H1 (cell line): ENCODE data around the gene PPP1R12C. TPM values are rescaled to one million over a fixed set of nuclear protein-coding genes. Genes with fewer than 3 reads are reported as not detected.

ENCODE experiments used
- CTCF ChIA-PET: fragments of 300-600 bp; sonication (Branson Sonifier 250); formaldehyde crosslinking; loops from one replicate; lab custom pipeline; 2021; ENCODE audit not compliant: partially characterized antibody; lab: Charles Lee
- POLR2A ChIA-PET: fragments of 300-600 bp; sonication (Branson Sonifier 250); formaldehyde crosslinking; loops from one replicate; lab custom pipeline; 2021; ENCODE audit warnings: inconsistent platforms; ENCODE audit not compliant: partially characterized antibody; lab: Charles Lee
- DNase-seq, 2 experiments: peaks; one replicate each; pipeline versions ENCODE4 v3.0.0 to v3.0.0-alpha.2; 2010 to 2022; ENCODE audit warnings: low spot score in 2 of 2, low read depth in 1 of 2, mixed read lengths in 1 of 2
- FAIRE-seq: peaks from 2 replicates; lab custom pipeline; 2011; peaks lifted over from hg19 to GRCh38; lab: Jason Lieb, UNC
- H2AFZ ChIP-seq: 2 replicates; pipeline ENCODE4 v1.8.1; 2012; ENCODE audit warnings: low read length, inconsistent platforms
- H2AK5ac ChIP-seq: 2 replicates; pipeline ENCODE4 v1.6.1; 2013; ENCODE audit warnings: low read depth, low read length
- H2BK120ac ChIP-seq: replicated peaks from 2 replicates; pipeline ENCODE3; 2013; ENCODE audit warnings: low read depth, low read length, inconsistent platforms
- H2BK12ac ChIP-seq: 2 replicates; pipeline ENCODE4 v1.6.1; 2013; ENCODE audit warnings: low read depth, low read length
- H2BK15ac ChIP-seq: 2 replicates; pipeline ENCODE4 v1.6.1; 2013; ENCODE audit warnings: low read length
- H2BK20ac ChIP-seq: 2 replicates; pipeline ENCODE4 v1.6.1; 2013; ENCODE audit warnings: low read length
- H2BK5ac ChIP-seq: 2 replicates; pipeline ENCODE4 v1.6.1; 2013; ENCODE audit warnings: low read depth, low read length
- H3K14ac ChIP-seq: 2 replicates; pipeline ENCODE4 v1.6.1; 2013; ENCODE audit warnings: inconsistent platforms; ENCODE audit not compliant: insufficient read length
- H3K18ac ChIP-seq: 2 replicates; pipeline ENCODE4 v1.6.1; 2013; ENCODE audit warnings: low read length; ENCODE audit errors: extremely low read depth
- H3K23ac ChIP-seq: 2 replicates; pipeline ENCODE4 v1.6.1; 2013; ENCODE audit warnings: inconsistent platforms; ENCODE audit not compliant: insufficient read length
- H3K23me2 ChIP-seq: 2 replicates; pipeline ENCODE4 v1.6.1; 2013; ENCODE audit warnings: low read depth, low read length
- H3K27ac ChIP-seq: 2 replicates; pipeline ENCODE4 v1.6.1; 2011; ENCODE audit warnings: low read depth, low read length, inconsistent platforms
- H3K27me3 ChIP-seq, 4 experiments: replicated peaks in 1 of 4; 1 replicate in 1 of 4; 2 replicates in 3 of 4; pipeline versions ENCODE4 v1.6.1 to v1.8.1; 2011 to 2013; ENCODE audit warnings: low read length in 3 of 4, mild to moderate bottlenecking in 3 of 4, inconsistent platforms in 2 of 4, mixed read lengths in 2 of 4, moderate library complexity in 1 of 4; ENCODE audit not compliant: control insufficient read depth in 3 of 4, insufficient read depth in 3 of 4; ENCODE audit errors: extremely low read depth in 1 of 4
- H3K36me3 ChIP-seq, 4 experiments: 2 replicates each; pipeline versions ENCODE4 v1.6.1 to v1.8.1; 2011 to 2013; ENCODE audit warnings: mild to moderate bottlenecking in 4 of 4, low read length in 3 of 4, moderate library complexity in 2 of 4, control low read depth in 1 of 4, inconsistent platforms in 1 of 4; ENCODE audit not compliant: insufficient read depth in 4 of 4, control insufficient read depth in 2 of 4
- H3K4ac ChIP-seq: replicated peaks from 2 replicates; pipeline ENCODE3; 2013; ENCODE audit warnings: low read length, low read depth, mixed read lengths, inconsistent platforms; ENCODE audit not compliant: insufficient read length
- H3K4me1 ChIP-seq, 4 experiments: replicated peaks in 1 of 4; 1 replicate in 1 of 4; 2 replicates in 3 of 4; pipeline versions ENCODE4 v1.6.1 to v1.8.1; 2011 to 2013; ENCODE audit warnings: low read length in 3 of 4, inconsistent platforms in 2 of 4, mixed read lengths in 1 of 4; ENCODE audit not compliant: insufficient read depth in 4 of 4, control insufficient read depth in 3 of 4
- H3K4me2 ChIP-seq, 2 experiments: 2 replicates each; pipeline versions ENCODE4 v1.6.1 to v1.8.1; 2011 to 2013; ENCODE audit warnings: low read depth in 2 of 2, low read length in 2 of 2, control low read depth in 1 of 2, inconsistent platforms in 1 of 2, mild to moderate bottlenecking in 1 of 2; ENCODE audit not compliant: insufficient read depth in 1 of 2
- H3K4me3 ChIP-seq, 4 experiments: fragments of 200-600, 300-600 bp in 1 of 4; sonication (generic), shearing (Covaris generic), sonication (Bioruptor Twin) in 1 of 4; 2 replicates each; pipeline versions ENCODE4 v1.5.1 to v1.8.1; 2011 to 2016; ENCODE audit warnings: low read length in 4 of 4, low read depth in 3 of 4, control low read depth in 2 of 4, inconsistent platforms in 2 of 4, mild to moderate bottlenecking in 2 of 4, mixed read lengths in 1 of 4, moderate library complexity in 1 of 4; ENCODE audit not compliant: insufficient read depth in 2 of 4; ENCODE audit errors: extremely low read depth in 1 of 4
- H3K56ac ChIP-seq: replicated peaks from 2 replicates; pipeline ENCODE3; 2013; ENCODE audit warnings: low read depth, mild to moderate bottlenecking, mixed read lengths, low read length, inconsistent platforms; ENCODE audit not compliant: insufficient read length
- H3K79me1 ChIP-seq: 2 replicates; pipeline ENCODE4 v1.6.1; 2013; ENCODE audit warnings: low read depth, low read length, control low read depth
- H3K79me2 ChIP-seq, 2 experiments: 2 replicates each; pipeline versions ENCODE4 v1.6.1 to v1.8.1; 2012 to 2013; ENCODE audit warnings: low read length in 2 of 2, mild to moderate bottlenecking in 2 of 2, inconsistent platforms in 1 of 2; ENCODE audit not compliant: insufficient read depth in 2 of 2, control insufficient read depth in 1 of 2
- H3K9ac ChIP-seq, 4 experiments: replicated peaks in 1 of 4; 1 replicate in 1 of 4; 2 replicates in 3 of 4; pipeline versions ENCODE4 v1.6.1 to v1.8.1; 2011 to 2013; ENCODE audit warnings: low read depth in 3 of 4, low read length in 3 of 4, control low read depth in 2 of 4, mild to moderate bottlenecking in 2 of 4, moderate library complexity in 2 of 4, inconsistent platforms in 1 of 4; ENCODE audit errors: extremely low read depth in 1 of 4
- H3K9me3 ChIP-seq, 2 experiments: 2 replicates each; pipeline versions ENCODE4 v1.6.1 to v1.8.1; 2012 to 2013; ENCODE audit warnings: mild to moderate bottlenecking in 2 of 2, moderate library complexity in 2 of 2, control low read depth in 1 of 2, inconsistent platforms in 1 of 2, low read depth in 1 of 2, low read length in 1 of 2, mixed read lengths in 1 of 2; ENCODE audit not compliant: insufficient read depth in 2 of 2
- H4K20me1 ChIP-seq, 2 experiments: replicated peaks in 1 of 2; 2 replicates each; pipeline versions ENCODE3 to v1.8.1; 2011 to 2013; ENCODE audit warnings: inconsistent platforms in 2 of 2, low read length in 2 of 2, mild to moderate bottlenecking in 1 of 2; ENCODE audit not compliant: insufficient read depth in 2 of 2, control insufficient read depth in 1 of 2
- H4K5ac ChIP-seq: 2 replicates; pipeline ENCODE4 v1.6.1; 2013; ENCODE audit warnings: low read length, low read depth, mixed read lengths, inconsistent platforms; ENCODE audit not compliant: insufficient read length
- H4K8ac ChIP-seq: 2 replicates; pipeline ENCODE4 v1.8.0; 2013; ENCODE audit warnings: mild to moderate bottlenecking, moderate library complexity, low read length, inconsistent platforms; ENCODE audit not compliant: insufficient read depth; ENCODE audit errors: extremely low read depth
- H4K91ac ChIP-seq: replicated peaks from 2 replicates; pipeline ENCODE3; 2013; ENCODE audit warnings: low read length, mixed read lengths, inconsistent platforms; ENCODE audit not compliant: insufficient read length
- EZH2 ChIP-seq: fragments of 200-600 bp; sonication (generic); IDR thresholded peaks from 2 replicates; pipeline ENCODE4 v1.7.1; 2012; ENCODE audit warnings: low read depth, mild to moderate bottlenecking, moderate library complexity, low read length, inconsistent platforms; ENCODE audit not compliant: severe bottlenecking
- FOSL1 ChIP-seq: IDR thresholded peaks from 2 replicates; pipeline ENCODE4 v1.6.1; 2011; ENCODE audit warnings: mild to moderate bottlenecking, low read depth, low read length, moderate library complexity; ENCODE audit not compliant: insufficient read depth
- HDAC2 ChIP-seq, 2 experiments: fragments of 300-600 bp in 1 of 2; sonication (generic) in 1 of 2; IDR thresholded peaks; 2 replicates each; pipeline ENCODE4 v1.6.1; 2011 to 2012; ENCODE audit warnings: low read depth in 2 of 2, low read length in 2 of 2, mild to moderate bottlenecking in 2 of 2, moderate library complexity in 2 of 2, borderline replicate concordance in 1 of 2, inconsistent platforms in 1 of 2
- JUND ChIP-seq: IDR thresholded peaks from 2 replicates; pipeline ENCODE4 v1.6.1; 2011; ENCODE audit warnings: mild to moderate bottlenecking, improper control_type of control experiment, low read length
- KDM1A ChIP-seq: fragments of 200-600, 300-600 bp; sonication (generic); IDR thresholded peaks from 2 replicates; pipeline ENCODE4 v1.7.1; 2016; ENCODE audit warnings: mild to moderate bottlenecking, low read length, borderline replicate concordance
- POLR2A ChIP-seq, 2 experiments: IDR thresholded peaks; 1 replicate in 1 of 2; 2 replicates in 1 of 2; pipeline ENCODE4 v1.6.1; 2011; ENCODE audit warnings: low read depth in 2 of 2, low read length in 2 of 2, mild to moderate bottlenecking in 2 of 2; ENCODE audit errors: control extremely low read depth in 1 of 2
- POLR2AphosphoS5 ChIP-seq: IDR thresholded peaks from 2 replicates; pipeline ENCODE4 v1.6.1; 2011; ENCODE audit warnings: low read depth, low read length
- RFX5 ChIP-seq: IDR thresholded peaks from 2 replicates; pipeline ENCODE4 v1.6.1; 2011; ENCODE audit warnings: low read depth, low read length, improper control_type of control experiment, borderline replicate concordance
- YY1 ChIP-seq: IDR thresholded peaks from 2 replicates; pipeline ENCODE4 v1.6.1; 2011; ENCODE audit warnings: low read depth, mild to moderate bottlenecking, low read length
- WGBS, 2 experiments: shearing (Covaris generic) in 1 of 2; methylation state at CpG; one replicate each; pipeline versions ENCODE4 v1.1.6 to v1.1.7; 2013 to 2015; ENCODE audit warnings: low lambda C conversion rate in 2 of 2, mixed read lengths in 2 of 2, inconsistent platforms in 1 of 2, low coverage in 1 of 2, missing lambda C conversion rate in 1 of 2; ENCODE audit not compliant: insufficient replicate concordance in 2 of 2, insufficient coverage in 1 of 2, insufficient read length in 1 of 2; ENCODE audit errors: extremely low coverage in 1 of 2, missing lambda C conversion rate in 1 of 2; 5-methylcytosine and 5-hydroxymethylcytosine counted together
- polyA plus RNA-seq, 7 experiments: library from polyadenylated mRNA; depleted of rRNA in 3 of 7; stranded (reverse) in 5 of 7; unstranded in 2 of 7; fragments of >200 nt in 5 of 7; fragments of 200-250 nt in 2 of 7; gene quantifications; 1 replicate in 5 of 7; 2 replicates in 1 of 7; 4 replicates in 1 of 7; pipeline versions ENCODE4 v1.2.1 to v1.2.3, GENCODE V29; 2011 to 2013; ENCODE audit warnings: missing spikeins in 2 of 7, mixed read lengths in 2 of 7
- total RNA-seq: library from RNA; stranded (reverse); fragmentation: NEBNext Ultra II Directional; extraction: Animal tissue kit (Norgen Biotek cat#: 25700); gene quantifications from 2 replicates; pipeline ENCODE4 v1.2.1, GENCODE V29; 2021

Gene PPP1R12C
- total and polyA plus RNA-seq, 2 of the 8 experiments (the other 6 are each of a cell fraction or from before 2014, with no cell fraction given): 31.7 to 71.5 TPM

GRCh38 chr19:55141696-55142095, 24.3 kb upstream of the PPP1R12C start:
- peak overlapping the region in 1 of 2 experiments; percentile 26; a peak in 1 of 4 replicates for H3K4me2 ChIP-seq
- H3K79me1 ChIP-seq: no peaks in the 10 kb centered on the region
- H3K36me3 ChIP-seq: peaks cover 0 to 14% (median under 1%) of the 10 kb centered on the region in 4 experiments; a peak in 3 of 8 replicates
- DNase-seq: peak in 1 of 2 experiments; percentile 69
- H2BK20ac ChIP-seq: no peak overlapping the region
- no peak overlapping the region for H4K5ac ChIP-seq
- no peak overlapping the region for H2AK5ac ChIP-seq
- no peaks in the 10 kb centered on the region; the same call in 1 of the 2 replicates for H3K23me2 ChIP-seq
- no peak for FAIRE-seq
- H3K4me3 ChIP-seq: peak overlapping the region in 1 of 4 experiments; percentile 30; a peak in 1 of 8 replicates
- CTCF ChIA-PET: interaction anchor here (0.6 to 6.4 kb wide), 40 partner anchors 9 to 1453 kb away, joined by 3 to 118 read pairs (median 5); partner anchors contain the start of genes DNAAF3, PTPRH, TMEM86B and TNNI3
- no peak overlapping the region for H2BK12ac ChIP-seq
- no peak overlapping the region for H4K91ac ChIP-seq
- POLR2A ChIA-PET: interaction anchor here (1.0 to 2.5 kb wide), 14 partner anchors 9 to 513 kb away, joined by 3 to 16 read pairs (median 4); partner anchors contain the start of genes HSPBP1, PPP1R12C, PPP6R1 and U2AF2
- H3K4me1 ChIP-seq: peaks cover 0 to 2% (median 0%) of the 10 kb centered on the region in 4 experiments; a peak in 2 of 7 replicates
- no peak overlapping the region for H3K23ac ChIP-seq
- no peaks in the 10 kb centered on the region for H3K27me3 ChIP-seq
- H3K9ac ChIP-seq: no peak overlapping the region
- no peak overlapping the region for H2BK5ac ChIP-seq
- no peaks in the 10 kb centered on the region for H3K9me3 ChIP-seq
- H2BK15ac ChIP-seq: no peak overlapping the region
- no peak overlapping the region for H3K14ac ChIP-seq
- H2BK120ac ChIP-seq: no peak overlapping the region
- H3K27ac ChIP-seq: no peak overlapping the region
- no peak overlapping the region for H3K56ac ChIP-seq
- no peaks in the 10 kb centered on the region for H3K79me2 ChIP-seq
- no peaks in the 10 kb centered on the region for H4K20me1 ChIP-seq
- no peak overlapping the region; the same call in 1 of the 2 replicates for H3K18ac ChIP-seq
- WGBS, 2 experiments: 68% methylated on average over 21 of the region's 21 CpGs; no CpG with 5 or more reads in 1 of the 2 experiments
- H4K8ac ChIP-seq: peak overlapping the region; percentile 62; the same call in 1 of the 2 replicates
- no peak overlapping the region for H2AFZ ChIP-seq
- H3K4ac ChIP-seq: no peak overlapping the region
- TF ChIP-seq RFX5 (no peak), EZH2 (no peak), HDAC2 (IDR thresholded peaks at IDR 0.05; ENCODE audit: borderline replicate concordance in 1 of 2, low read depth in 2 of 2, low read length in 2 of 2) (no peak), FOSL1 (no peak), YY1 (no peak), POLR2A (IDR thresholded peaks at IDR 0.05; ENCODE audit: control extremely low read depth in 1 of 2, low read depth in 2 of 2, low read length in 2 of 2) (no peak), JUND (no peak), KDM1A (no peak), POLR2AphosphoS5 (no peak)
